ENCODE measurements around the gene NMNAT2. TPM values are rescaled to one million over a fixed set of nuclear protein-coding genes. Genes with fewer than 3 reads are reported as not detected.

The NMNAT2 gene
- polyA plus RNA-seq, 1 donor from 2014 or later: 43.8 TPM

GRCh38 chr1:183457449-183457848 lies 39.3 kb upstream of the NMNAT2 start:
- TF ChIP-seq REST (IDR thresholded peaks at IDR 0.05; ENCODE audit: borderline replicate concordance): no peak
- no peak for TF ChIP-seq EP300 (conservative IDR thresholded peaks at IDR 0.05; ENCODE audit: poor library complexity, severe bottlenecking)
- no peak for TF ChIP-seq SMC3 (conservative IDR thresholded peaks at IDR 0.05; ENCODE audit: poor library complexity)
- TF ChIP-seq RAD21 (conservative IDR thresholded peaks at IDR 0.05): no peak
- no peak for TF ChIP-seq TAF1 (IDR thresholded peaks at IDR 0.05; ENCODE audit: low read depth)
- TF ChIP-seq EZH2 (IDR thresholded peaks at IDR 0.05; ENCODE audit: borderline replicate concordance, insufficient read depth, low read length, poor library complexity, severe bottlenecking): no peak
- H3K79me2 ChIP-seq (replicated peaks; ENCODE audit: insufficient read depth, low read length): no peaks in the 10 kb centered on the region
- H3K36me3 ChIP-seq (ENCODE audit: insufficient read depth, low read length): no peaks in the 10 kb centered on the region
- no peak overlapping the region for H3K4me2 ChIP-seq (ENCODE audit: low read length)
- H3K27ac ChIP-seq (ENCODE audit: low read length): no peak overlapping the region
- no peaks in the 10 kb centered on the region for H3F3A ChIP-seq (ENCODE audit: insufficient read depth, low read length, poor library complexity, severe bottlenecking)
- H3K27me3 ChIP-seq (ENCODE audit: insufficient read depth, low read depth, low read length): no peaks in the 10 kb centered on the region
- H3K9me2 ChIP-seq (ENCODE audit: insufficient read depth, low read length): no peaks in the 10 kb centered on the region
- no peak overlapping the region for H3K9ac ChIP-seq (ENCODE audit: low read length)
- H4K20me1 ChIP-seq (ENCODE audit: insufficient read depth): no peaks in the 10 kb centered on the region
- no peak overlapping the region for H3K4me3 ChIP-seq (ENCODE audit: low read length)
- no peaks in the 10 kb centered on the region for H3K9me3 ChIP-seq (ENCODE audit: low read length)
- H2AFZ ChIP-seq (ENCODE audit: low read depth, low read length): no peak overlapping the region

- no peak for TF ChIP-seq EZH2 (IDR thresholded peaks at IDR 0.05; ENCODE audit: borderline replicate concordance, insufficient read depth, low read length, poor library complexity, severe bottlenecking)
- no peak for TF ChIP-seq POLR2AphosphoS5 (IDR thresholded peaks at IDR 0.05)
- no peak for TF ChIP-seq MXI1 (conservative IDR thresholded peaks at IDR 0.05; ENCODE audit: poor library complexity, severe bottlenecking)
- TF ChIP-seq RAD21 (conservative IDR thresholded peaks at IDR 0.05): no peak
- no peak for TF ChIP-seq TAF1 (IDR thresholded peaks at IDR 0.05; ENCODE audit: low read depth)
- TF ChIP-seq REST (IDR thresholded peaks at IDR 0.05; ENCODE audit: borderline replicate concordance): no peak
- no peak for TF ChIP-seq SMC3 (conservative IDR thresholded peaks at IDR 0.05; ENCODE audit: poor library complexity)
- no peak overlapping the region for H3K27ac ChIP-seq (ENCODE audit: low read length)
- no peaks in the 10 kb centered on the region for H3K9me3 ChIP-seq (ENCODE audit: low read length)
- H3K27me3 ChIP-seq (ENCODE audit: insufficient read depth, low read depth, low read length): no peaks in the 10 kb centered on the region
- no peaks in the 10 kb centered on the region for H3K36me3 ChIP-seq (ENCODE audit: insufficient read depth, low read length)
- H3K9me2 ChIP-seq (ENCODE audit: insufficient read depth, low read length): no peaks in the 10 kb centered on the region
- H3K4me2 ChIP-seq (ENCODE audit: low read length): no peak overlapping the region
- no peaks in the 10 kb centered on the region for H4K20me1 ChIP-seq (ENCODE audit: insufficient read depth)
- no peak overlapping the region for H3K4me3 ChIP-seq (ENCODE audit: low read length)
- H3F3A ChIP-seq (ENCODE audit: insufficient read depth, low read length, poor library complexity, severe bottlenecking): no peaks in the 10 kb centered on the region
- H2AFZ ChIP-seq (ENCODE audit: low read depth, low read length): no peak overlapping the region
- H3K79me2 ChIP-seq (replicated peaks; ENCODE audit: insufficient read depth, low read length): no peaks in the 10 kb centered on the region
- no peak overlapping the region for H3K9ac ChIP-seq (ENCODE audit: low read length)
Measured at GRCh38 chr1:183456826-183457225, 38.6 kb upstream of the NMNAT2 start.
